Measurements from ENCODE around the gene KISS1.

GRCh38 chr1:204152310-204153044, 43.8 kb downstream of the KISS1 start:
- TF ChIP-seq, protein P1, sequence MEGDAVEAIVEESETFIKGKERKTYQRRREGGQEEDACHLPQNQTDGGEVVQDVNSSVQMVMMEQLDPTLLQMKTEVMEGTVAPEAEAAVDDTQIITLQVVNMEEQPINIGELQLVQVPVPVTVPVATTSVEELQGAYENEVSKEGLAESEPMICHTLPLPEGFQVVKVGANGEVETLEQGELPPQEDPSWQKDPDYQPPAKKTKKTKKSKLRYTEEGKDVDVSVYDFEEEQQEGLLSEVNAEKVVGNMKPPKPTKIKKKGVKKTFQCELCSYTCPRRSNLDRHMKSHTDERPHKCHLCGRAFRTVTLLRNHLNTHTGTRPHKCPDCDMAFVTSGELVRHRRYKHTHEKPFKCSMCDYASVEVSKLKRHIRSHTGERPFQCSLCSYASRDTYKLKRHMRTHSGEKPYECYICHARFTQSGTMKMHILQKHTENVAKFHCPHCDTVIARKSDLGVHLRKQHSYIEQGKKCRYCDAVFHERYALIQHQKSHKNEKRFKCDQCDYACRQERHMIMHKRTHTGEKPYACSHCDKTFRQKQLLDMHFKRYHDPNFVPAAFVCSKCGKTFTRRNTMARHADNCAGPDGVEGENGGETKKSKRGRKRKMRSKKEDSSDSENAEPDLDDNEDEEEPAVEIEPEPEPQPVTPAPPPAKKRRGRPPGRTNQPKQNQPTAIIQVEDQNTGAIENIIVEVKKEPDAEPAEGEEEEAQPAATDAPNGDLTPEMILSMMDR (IDR thresholded peaks at IDR 0.05), result no peak
- TF ChIP-seq POLR2A (IDR thresholded peaks at IDR 0.05), result no peak
- TF ChIP-seq POLR2AphosphoS5 (IDR thresholded peaks at IDR 0.05), result no peak
- TF ChIP-seq EP300 (IDR thresholded peaks at IDR 0.05; ENCODE audit: low read depth), result no peak

Measured in transverse colon (tissue), 4 donors.